KOPT-K1 (cell line): Measurements from ENCODE around the gene RBM20.
"Not testable (repeated sequence)": the region's sequence is repeated elsewhere in the genome, so short reads cannot be mapped to it uniquely, and the experiment has no call there.

Experiments
- H3K27ac ChIP-seq: fragments of 200-600 bp; sonication (generic); 2 replicates; pipeline ENCODE4 v1.5.1; 2016; ENCODE audit warnings: antibody characterized with exemption, mild to moderate bottlenecking, low read depth, low read length; ENCODE audit not compliant: poor library complexity, severe bottlenecking
- H3K36me3 ChIP-seq: fragments of 200-600 bp; sonication (generic); 2 replicates; pipeline ENCODE4 v1.5.1; 2017; ENCODE audit warnings: antibody characterized with exemption, mild to moderate bottlenecking, low read length, moderate library complexity; ENCODE audit not compliant: insufficient read depth
- H3K9me3 ChIP-seq: fragments of 200-600 bp; sonication (generic); 2 replicates; pipeline ENCODE4 v1.5.1; 2017; ENCODE audit warnings: antibody characterized with exemption, low read length, mild to moderate bottlenecking; ENCODE audit not compliant: insufficient read depth, poor library complexity, severe bottlenecking

The RBM20 gene

GRCh38 chr10:110617425-110618229 is 26.5 kb upstream of the RBM20 start:
- H3K27ac ChIP-seq, result no peak overlapping the region

GRCh38 chr10:110618230-110618610 is 25.9 kb upstream of the RBM20 start:
- Histone ChIP-seq H3K27ac (no peak overlapping the region), H3K9me3 (no peaks in the 10 kb centered on the region), H3K36me3 (no peaks in the 10 kb centered on the region)

More at GRCh38 chr10:110617425-110618229, 26.5 kb upstream of the RBM20 start:
- no peaks in the 10 kb centered on the region for H3K36me3 ChIP-seq
- no peaks in the 10 kb centered on the region for H3K9me3 ChIP-seq

DNA sequence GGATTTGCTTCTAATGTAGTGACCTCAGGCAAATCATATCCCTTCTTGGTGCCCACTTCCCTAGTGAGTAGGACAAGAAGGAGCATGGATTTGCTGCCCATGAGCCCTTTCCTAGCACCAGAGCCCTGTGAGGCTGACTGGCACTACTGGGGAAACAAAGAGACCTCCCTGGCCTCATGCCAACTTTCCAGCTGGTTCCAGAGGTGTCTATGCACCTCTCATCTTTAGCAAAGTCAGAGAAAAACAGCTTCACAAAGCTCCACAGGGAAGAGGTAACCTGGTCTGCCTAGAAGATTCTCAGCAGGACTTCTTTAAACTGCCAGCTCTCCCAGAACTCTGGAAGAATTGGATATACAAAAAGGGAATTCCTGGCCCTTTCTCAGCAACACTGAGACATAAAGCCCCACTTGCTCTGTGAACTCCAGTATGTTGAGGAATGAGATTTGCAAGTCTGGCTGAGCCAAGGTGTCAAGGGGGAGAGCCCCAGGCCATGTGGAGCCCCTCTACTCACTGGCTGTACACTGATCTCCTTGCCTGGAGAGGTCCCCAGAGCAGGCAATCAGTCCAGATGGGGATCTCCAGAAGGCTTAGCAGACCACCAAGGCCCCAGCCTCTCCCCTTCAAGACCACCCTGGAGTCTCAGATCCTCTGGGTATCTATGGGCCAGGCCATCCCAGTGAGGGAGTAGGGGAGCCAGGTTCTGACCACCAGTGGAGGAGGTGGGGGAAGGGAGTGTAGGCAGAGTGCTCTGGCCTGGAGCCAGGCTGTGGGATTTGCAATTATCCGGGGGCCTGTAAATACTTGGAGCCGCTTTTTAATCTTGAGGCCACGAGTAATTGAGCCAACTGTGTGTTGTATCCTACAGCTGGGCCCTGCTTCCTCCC is 24.4 kb upstream of the RBM20 start:
- Histone ChIP-seq H3K9me3 (no peaks in the 10 kb centered on the region), H3K36me3 (no peaks in the 10 kb centered on the region), H3K27ac (no peak overlapping the region)

GRCh38 chr10:110620398-110620719 is 23.8 kb upstream of the RBM20 start:
- Histone ChIP-seq H3K9me3 (no peaks in the 10 kb centered on the region), H3K27ac (no peak overlapping the region), H3K36me3 (no peaks in the 10 kb centered on the region)

- H3K27ac ChIP-seq, H3K36me3 ChIP-seq, H3K9me3 ChIP-seq: not testable (repeated sequence)
Observed at GRCh38 chr10:110623316-110623715, 20.8 kb upstream of the RBM20 start.

- H3K9me3 ChIP-seq, result no peaks in the 10 kb centered on the region
- H3K36me3 ChIP-seq, result no peaks in the 10 kb centered on the region
- H3K27ac ChIP-seq, result no peak overlapping the region
Observed at GRCh38 chr10:110625356-110625894, 18.7 kb upstream of the RBM20 start.

DNA sequence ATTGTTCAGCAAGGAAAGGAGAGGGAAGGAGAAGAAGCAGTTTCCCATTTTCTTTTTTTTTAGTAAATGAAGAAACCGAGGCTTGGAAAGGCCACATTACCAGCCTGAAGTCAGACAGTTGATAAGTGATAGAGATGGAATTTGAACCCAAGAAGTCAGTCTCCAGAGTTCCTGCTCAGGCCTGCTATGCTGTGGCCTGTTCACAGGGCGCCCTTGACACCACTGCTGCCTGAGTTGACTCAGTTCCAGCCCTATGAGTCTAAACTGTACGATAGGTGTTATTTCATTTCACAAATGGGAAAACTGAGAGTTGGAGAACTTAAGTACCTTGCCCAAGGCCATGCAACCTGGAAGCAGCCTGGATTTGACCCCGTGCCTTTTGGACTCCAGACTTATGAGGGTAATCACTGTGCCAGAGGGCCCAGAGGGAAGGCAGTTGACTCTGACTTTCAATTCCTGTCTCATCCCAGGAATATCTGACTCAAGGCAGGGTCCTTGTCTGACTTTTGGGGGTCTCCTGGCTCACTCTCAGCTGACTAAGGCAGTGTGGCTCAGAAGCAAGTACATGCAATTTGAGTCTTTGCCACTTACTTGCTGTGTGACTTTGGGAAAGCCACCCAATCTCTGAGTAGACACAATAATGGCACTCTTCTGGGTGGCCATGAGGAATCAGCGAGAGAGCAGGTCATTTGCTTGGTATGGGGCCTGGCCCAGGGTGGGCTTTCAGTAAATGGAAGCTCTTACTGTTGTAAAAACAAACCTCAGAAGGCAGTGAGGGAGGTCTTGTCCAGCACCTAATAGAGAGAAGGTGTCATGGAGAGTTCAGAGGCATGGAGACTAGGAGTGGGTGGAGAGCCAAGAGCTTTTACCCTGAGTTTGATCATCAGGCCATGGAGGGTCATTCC is 17.9 kb upstream of the RBM20 start:
- Histone ChIP-seq H3K9me3 (no peaks in the 10 kb centered on the region), H3K36me3 (no peaks in the 10 kb centered on the region), H3K27ac (no peak overlapping the region)

- no peaks in the 10 kb centered on the region for H3K9me3 ChIP-seq
- no peak overlapping the region for H3K27ac ChIP-seq
- H3K36me3 ChIP-seq, result no peaks in the 10 kb centered on the region
Observed at GRCh38 chr10:110628161-110628560, 16.0 kb upstream of the RBM20 start.

DNA sequence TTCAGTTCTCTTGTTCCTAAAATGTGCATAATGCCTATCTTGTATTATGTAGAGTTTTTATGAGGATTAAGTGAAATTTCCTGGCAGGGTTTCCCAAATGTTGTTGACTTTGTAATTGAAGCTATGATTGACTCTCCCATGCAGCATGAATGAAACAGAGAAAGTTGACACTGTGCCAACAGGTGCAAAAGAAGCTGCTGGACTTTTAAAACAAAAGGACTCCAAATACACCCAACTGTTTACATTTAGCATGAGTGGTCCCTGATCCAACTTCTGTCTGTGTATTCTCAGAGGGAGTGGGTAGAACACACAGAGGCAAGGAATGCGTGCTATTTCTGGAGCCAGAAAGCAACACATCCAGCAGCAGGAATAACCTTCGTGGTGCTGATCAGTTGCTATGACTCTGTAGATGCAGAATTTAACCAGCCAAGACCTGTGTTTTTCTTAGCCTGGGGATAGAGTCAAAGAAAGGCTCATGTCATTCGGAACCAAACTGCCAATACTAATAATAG is 14.4 kb upstream of the RBM20 start:
- no peak overlapping the region for H3K27ac ChIP-seq

DNA sequence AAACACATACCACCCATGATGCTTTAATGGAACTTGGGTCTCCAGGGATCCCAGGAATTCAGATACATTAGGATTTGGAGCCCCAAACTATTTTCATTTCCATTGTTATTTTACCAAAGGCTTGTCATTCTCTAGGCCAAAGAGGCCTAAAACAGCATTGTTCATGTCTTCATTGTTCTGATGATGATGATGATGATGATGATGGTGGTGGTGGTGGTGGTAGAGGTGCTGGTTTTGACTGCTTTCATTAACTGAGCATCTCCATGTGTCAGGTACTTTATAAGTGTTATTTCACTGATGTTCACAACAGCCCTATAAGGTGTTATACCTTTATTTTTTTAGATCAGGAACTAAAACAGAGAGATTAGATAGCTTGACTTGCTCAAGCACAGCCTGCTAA is 12.2 kb upstream of the RBM20 start:
- H3K36me3 ChIP-seq, result no peaks in the 10 kb centered on the region
- H3K27ac ChIP-seq, result no peak overlapping the region
- H3K9me3 ChIP-seq, result no peaks in the 10 kb centered on the region

More for the DNA sequence above, 14.4 kb upstream of the RBM20 start:
- no peaks in the 10 kb centered on the region for H3K9me3 ChIP-seq
- H3K36me3 ChIP-seq, result no peaks in the 10 kb centered on the region

- Histone ChIP-seq H3K9me3 (no peaks in the 10 kb centered on the region), H3K36me3 (no peaks in the 10 kb centered on the region), H3K27ac (no peak overlapping the region)
Observed at GRCh38 chr10:110632591-110633215, 11.4 kb upstream of the RBM20 start.

DNA sequence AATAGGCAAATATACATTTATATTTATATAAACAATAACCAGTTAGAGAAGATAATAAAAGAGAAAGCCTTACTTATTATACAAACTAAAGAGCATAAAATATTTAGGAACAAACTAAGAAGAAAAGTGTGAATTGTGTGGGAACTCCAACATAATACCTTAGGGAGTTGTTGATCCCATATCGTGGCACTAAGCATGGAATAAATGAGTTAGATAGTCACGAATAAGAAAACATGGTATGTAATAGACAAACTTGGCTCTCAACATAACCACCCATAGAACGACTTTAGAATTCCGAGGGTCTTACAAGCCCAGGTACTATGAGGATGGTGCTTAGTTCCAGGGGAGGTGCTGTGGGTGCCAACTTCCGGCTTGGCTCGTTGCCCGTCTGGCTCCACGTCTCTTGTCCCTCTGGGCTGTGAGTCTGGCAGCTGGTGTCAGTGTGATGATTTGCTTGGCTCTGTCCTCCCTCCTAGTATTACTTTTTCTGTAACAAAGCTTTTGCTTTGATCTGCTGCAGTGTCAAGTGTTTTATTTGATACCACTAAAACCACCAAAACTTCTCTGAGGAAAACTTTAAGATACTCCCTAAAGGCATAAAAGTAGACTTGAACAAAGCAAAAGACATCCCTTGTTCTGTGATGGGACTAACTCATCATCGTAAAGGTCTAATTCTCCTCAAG is 9.5 kb upstream of the RBM20 start:
- Histone ChIP-seq H3K9me3 (no peaks in the 10 kb centered on the region), H3K36me3 (no peaks in the 10 kb centered on the region), H3K27ac (no peak overlapping the region)

DNA sequence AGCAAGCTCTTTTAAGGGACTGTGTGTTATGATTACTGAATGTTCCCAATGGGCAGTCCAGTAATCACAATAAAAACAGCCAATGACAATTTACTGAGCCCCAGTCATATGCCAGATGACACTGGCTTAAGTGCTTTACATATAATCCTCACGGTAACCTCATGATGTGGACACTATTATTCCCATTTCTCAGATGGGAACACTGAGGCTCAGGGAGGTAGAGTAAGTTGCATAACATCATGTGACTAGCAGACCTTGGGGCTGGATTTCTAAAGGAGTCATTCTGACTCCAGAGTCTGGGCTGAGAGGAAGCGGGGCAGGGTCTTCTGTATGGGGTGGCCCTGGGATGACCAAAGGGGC is 7.6 kb upstream of the RBM20 start:
- H3K36me3 ChIP-seq, result no peaks in the 10 kb centered on the region
- H3K9me3 ChIP-seq, result no peaks in the 10 kb centered on the region
- H3K27ac ChIP-seq, result no peak overlapping the region
